Heart left ventricle (tissue), 13 donors: ENCODE results near the gene TNFRSF14.

Experiments used
- POLR2A ChIP-seq, 2 donors: fragments of 450-650 bp; IDR thresholded peaks; one replicate each; pipeline ENCODE4 v1.6.1; 2017; ENCODE audit warnings: antibody characterized with exemption in 2 of 2, mild to moderate bottlenecking in 2 of 2, moderate library complexity in 2 of 2
- TF ChIP-seq, protein P1 (sequence below), 12 donors: fragments of 200-600 bp; sonication (generic) in 4 of 12; IDR thresholded peaks; one replicate each; pipeline versions ENCODE4 v1.5.0 to v1.8.0; 2018 to 2022; ENCODE audit warnings: antibody characterized with exemption in 12 of 12, mild to moderate bottlenecking in 5 of 12
- donor health status: ischemic (EF 13 %, LVEDD 7.1; RV severe dilation, severe dysfunction).
- donor health status: DM: no; HTN: yes; CAD: no.
- donor health status: DM: no; HTN: no; CAD: no.
- donor health status: ischemic (EF 25% LVEDD 6.9; RV normal size, moderate dysfunction).
- donor health status: ischemic (EF 25% LVEDD 5.7; RV mildly dilated, moderate dysfunction).
- donor health status: ischemic (EF 35%, LVEDD 5.7; RV mildly dilated, moderate dysfunction).
- donor health status: nonischemic (EF 11% LVEDD 7.7; RV severe dilation, severe dysfunction).
- donor health status: DM: yes; HTN: yes; CAD: no.
- donor health status: PGD.
- donor health status: ischemic (EF 29% LVEDD 5.4; RV normal size, mild dysfunction).
- donor health status: nonischemic (EF 23%, LVEDD 6.1; RV moderate dilation, normal function).

DNA sequence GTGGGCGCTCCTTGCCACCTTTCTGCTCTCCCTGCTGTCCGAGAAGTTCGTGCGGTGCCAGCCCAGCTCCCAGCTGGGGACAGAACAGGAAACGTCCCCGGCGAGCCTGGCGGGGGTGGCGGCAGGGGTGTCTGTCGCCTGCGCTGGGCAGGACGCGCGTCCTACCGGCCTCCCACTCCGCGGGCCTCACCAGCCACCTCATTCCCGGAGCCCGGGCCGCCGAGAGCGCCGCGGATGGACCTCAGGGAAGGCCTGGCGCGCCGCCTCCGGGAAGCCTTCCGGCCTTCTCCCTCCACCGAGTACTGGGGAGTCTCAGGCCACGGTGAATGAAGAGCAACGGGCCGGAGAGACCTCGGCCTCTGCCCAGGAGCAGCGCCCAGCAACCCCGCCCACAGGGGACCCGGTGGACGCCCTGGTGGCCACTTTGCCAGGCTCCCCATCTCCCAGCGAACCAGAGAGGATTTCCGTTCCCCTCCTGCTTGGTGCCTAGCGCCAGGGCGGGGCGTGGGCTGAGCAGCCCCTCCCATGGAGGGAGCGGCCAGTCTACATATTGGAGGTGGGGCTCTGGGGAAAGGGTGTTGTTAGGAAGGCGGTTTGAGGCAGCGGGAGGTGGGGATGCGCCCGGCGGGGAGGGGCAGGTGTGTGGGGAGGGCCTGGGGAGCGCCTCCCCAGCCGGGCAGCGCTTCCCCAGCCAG, 9.5 kb upstream of the TNFRSF14 start:
- TF ChIP-seq POLR2A (IDR thresholded peaks at IDR 0.05), result peak in 1 of 2 donors; percentile 56
- TF ChIP-seq, protein P1, sequence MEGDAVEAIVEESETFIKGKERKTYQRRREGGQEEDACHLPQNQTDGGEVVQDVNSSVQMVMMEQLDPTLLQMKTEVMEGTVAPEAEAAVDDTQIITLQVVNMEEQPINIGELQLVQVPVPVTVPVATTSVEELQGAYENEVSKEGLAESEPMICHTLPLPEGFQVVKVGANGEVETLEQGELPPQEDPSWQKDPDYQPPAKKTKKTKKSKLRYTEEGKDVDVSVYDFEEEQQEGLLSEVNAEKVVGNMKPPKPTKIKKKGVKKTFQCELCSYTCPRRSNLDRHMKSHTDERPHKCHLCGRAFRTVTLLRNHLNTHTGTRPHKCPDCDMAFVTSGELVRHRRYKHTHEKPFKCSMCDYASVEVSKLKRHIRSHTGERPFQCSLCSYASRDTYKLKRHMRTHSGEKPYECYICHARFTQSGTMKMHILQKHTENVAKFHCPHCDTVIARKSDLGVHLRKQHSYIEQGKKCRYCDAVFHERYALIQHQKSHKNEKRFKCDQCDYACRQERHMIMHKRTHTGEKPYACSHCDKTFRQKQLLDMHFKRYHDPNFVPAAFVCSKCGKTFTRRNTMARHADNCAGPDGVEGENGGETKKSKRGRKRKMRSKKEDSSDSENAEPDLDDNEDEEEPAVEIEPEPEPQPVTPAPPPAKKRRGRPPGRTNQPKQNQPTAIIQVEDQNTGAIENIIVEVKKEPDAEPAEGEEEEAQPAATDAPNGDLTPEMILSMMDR (IDR thresholded peaks at IDR 0.05), result peak in 2 of 12 donors; percentile 10 to 16
